IMR-90 (cell line): Measurements from ENCODE around the gene S100A13. TPM values are rescaled to one million over a fixed set of nuclear protein-coding genes. Genes with fewer than 3 reads are reported as not detected.

ENCODE experiments used
- ATAC-seq: fragments of 200-7000 bp; cut with Tn5 transposase; 2 replicates; pipeline ENCODE4 v1.9.1; 2020; ENCODE audit warnings: low read depth, mild to moderate bottlenecking, moderate library complexity
- BruUV-seq: library from RNA; stranded (reverse); fragments of 400-500 nt; replicated peaks from 2 replicates; lab custom pipeline; 2021; lab: Mats Ljungman, UMichigan
- CTCF ChIA-PET: fragments of 300-600 bp; formaldehyde crosslinking; extraction: SDS; loops from one replicate; lab custom pipeline; 2021; ENCODE audit warnings: antibody characterized with exemption; lab: Yijun Ruan, JAX
- POLR2A ChIA-PET: fragments of 300-600 bp; sonication (Branson Sonifier 250); formaldehyde crosslinking; loops from one replicate; lab custom pipeline; 2022; ENCODE audit warnings: antibody characterized with exemption; ENCODE audit not compliant: unreplicated experiment; lab: Charles Lee
- DNase-seq: peaks from one replicate; pipeline ENCODE4 v3.0.0; 2013
- H2AFZ ChIP-seq: replicated peaks from 2 replicates; pipeline ENCODE3; 2013; ENCODE audit warnings: low read length, mild to moderate bottlenecking; ENCODE audit not compliant: poor library complexity
- H2AK5ac ChIP-seq: 2 replicates; pipeline ENCODE4 v1.6.1; 2013; ENCODE audit warnings: low read depth, low read length, inconsistent platforms
- H2AK9ac ChIP-seq: replicated peaks from 2 replicates; pipeline ENCODE3; 2013; ENCODE audit warnings: mild to moderate bottlenecking, low read depth, low read length, moderate library complexity; ENCODE audit not compliant: poor library complexity
- H2BK120ac ChIP-seq: 2 replicates; pipeline ENCODE4 v1.6.1; 2013; ENCODE audit warnings: low read depth, low read length, inconsistent platforms
- H2BK15ac ChIP-seq: 3 replicates; pipeline ENCODE4 v1.6.1; 2013; ENCODE audit warnings: low read depth, low read length, inconsistent platforms
- H2BK20ac ChIP-seq: 2 replicates; pipeline ENCODE4 v1.6.1; 2013; ENCODE audit warnings: low read depth, mild to moderate bottlenecking, inconsistent platforms, low read length, moderate library complexity
- H2BK5ac ChIP-seq: 2 replicates; pipeline ENCODE4 v1.6.1; 2013; ENCODE audit warnings: mild to moderate bottlenecking, low read depth, low read length, inconsistent platforms; ENCODE audit not compliant: poor library complexity, severe bottlenecking
- H3K14ac ChIP-seq: replicated peaks from 2 replicates; pipeline ENCODE4 v1.6.1; 2013; ENCODE audit warnings: low read depth, low read length, inconsistent platforms
- H3K18ac ChIP-seq: 2 replicates; pipeline ENCODE4 v1.6.1; 2013; ENCODE audit warnings: low read depth, low read length, control low read depth
- H3K23ac ChIP-seq: 2 replicates; pipeline ENCODE4 v1.6.1; 2013; ENCODE audit warnings: low read depth, low read length, inconsistent platforms
- H3K27ac ChIP-seq: 2 replicates; pipeline ENCODE4 v1.5.1; 2013; ENCODE audit warnings: mild to moderate bottlenecking, control low read depth, low read length; ENCODE audit not compliant: insufficient read depth
- H3K27me3 ChIP-seq: 2 replicates; pipeline ENCODE4 v1.6.1; 2013; ENCODE audit warnings: low read length; ENCODE audit not compliant: control insufficient read depth, insufficient read depth
- H3K36me3 ChIP-seq: 2 replicates; pipeline ENCODE4 v1.6.1; 2013; ENCODE audit warnings: low read length, mixed read lengths; ENCODE audit not compliant: control insufficient read depth, insufficient read depth
- H3K4ac ChIP-seq: 2 replicates; pipeline ENCODE4 v1.6.1; 2013; ENCODE audit warnings: low read depth, low read length, inconsistent platforms
- H3K4me1 ChIP-seq: 2 replicates; pipeline ENCODE4 v1.6.1; 2013; ENCODE audit warnings: low read length, mixed read lengths; ENCODE audit not compliant: control insufficient read depth, insufficient read depth
- H3K4me2 ChIP-seq: 2 replicates; pipeline ENCODE4 v1.6.1; 2013; ENCODE audit warnings: low read depth, mild to moderate bottlenecking, control low read depth, low read length, moderate library complexity
- H3K4me3 ChIP-seq: 2 replicates; pipeline ENCODE4 v1.5.1; 2013; ENCODE audit warnings: low read depth, mild to moderate bottlenecking, control low read depth, low read length, moderate library complexity; ENCODE audit not compliant: insufficient read depth
- H3K56ac ChIP-seq: 2 replicates; pipeline ENCODE4 v1.6.1; 2013; ENCODE audit warnings: low read length, inconsistent platforms; ENCODE audit not compliant: insufficient read depth; ENCODE audit errors: extremely low read depth
- H3K79me1 ChIP-seq, 2 experiments: 2 replicates each; pipeline ENCODE4 v1.6.1; 2013; ENCODE audit warnings: low read length in 2 of 2, inconsistent platforms in 1 of 2, low read depth in 1 of 2
- H3K9ac ChIP-seq: 2 replicates; pipeline ENCODE4 v1.6.1; 2013; ENCODE audit warnings: low read depth, low read length, control low read depth
- H3K9me1 ChIP-seq: 2 replicates; pipeline ENCODE4 v1.6.1; 2013; ENCODE audit warnings: low read length, inconsistent platforms; ENCODE audit not compliant: insufficient read depth
- H3K9me3 ChIP-seq: 2 replicates; pipeline ENCODE4 v1.6.1; 2013; ENCODE audit warnings: low read length; ENCODE audit not compliant: control insufficient read depth, insufficient read depth
- H4K20me1 ChIP-seq: 2 replicates; pipeline ENCODE4 v1.6.1; 2013; ENCODE audit warnings: low read length, inconsistent platforms; ENCODE audit not compliant: insufficient read depth
- H4K5ac ChIP-seq: 2 replicates; pipeline ENCODE4 v1.6.1; 2013; ENCODE audit warnings: mild to moderate bottlenecking, low read depth, low read length, control low read depth
- H4K8ac ChIP-seq, 2 experiments: 2 replicates each; pipeline ENCODE4 v1.6.1; 2013; ENCODE audit warnings: low read depth in 2 of 2, low read length in 2 of 2, control low read depth in 1 of 2, inconsistent platforms in 1 of 2
- H4K91ac ChIP-seq: 2 replicates; pipeline ENCODE4 v1.6.1; 2013; ENCODE audit warnings: low read depth, low read length, inconsistent platforms; ENCODE audit not compliant: insufficient read depth
- BHLHE40 ChIP-seq: fragments of 150-350 bp; IDR thresholded peaks from 2 replicates; pipeline ENCODE4 v1.6.1; 2016; ENCODE audit warnings: mild to moderate bottlenecking, low read depth, low read length
- CHD1 ChIP-seq: IDR thresholded peaks from 2 replicates; pipeline ENCODE4 v1.6.1; 2012; ENCODE audit warnings: low read depth, low read length, improper control_type of control experiment
- POLR2A ChIP-seq: IDR thresholded peaks from 2 replicates; pipeline ENCODE4 v1.6.1; 2012; ENCODE audit warnings: mild to moderate bottlenecking, low read depth, low read length
- WGBS, 2 experiments: methylation state at CpG; one replicate each; pipeline versions ENCODE4 v1.1.5 to v1.1.7; 2013; ENCODE audit warnings: missing lambda C conversion rate in 2 of 2; ENCODE audit not compliant: insufficient read length in 1 of 2; ENCODE audit errors: extremely low coverage in 2 of 2; 5-methylcytosine and 5-hydroxymethylcytosine counted together
- dilution Hi-C: fragments of 300-500 bp; cut with HindIII; formaldehyde crosslinking; loops from one replicate; pipeline ENCODE4 v1.14.3; 2018; ENCODE audit warnings: low sequenced_read_pairs; ENCODE audit not compliant: unreplicated experiment
- in situ Hi-C: fragments of 300-500 bp; cut with MboI; formaldehyde crosslinking; loops from 3 replicates; pipeline ENCODE4 v1.14.3; 2019; ENCODE audit warnings: low sequenced_read_pairs, inconsistent platforms, mixed read lengths
- intact Hi-C: fragments of 100-400 bp; cut with micrococcal nuclease; formaldehyde crosslinking; loops from 2 replicates; pipeline ENCODE4 v1.10.0; 2022
- polyA plus RNA-seq, 3 experiments: library from polyadenylated mRNA; depleted of rRNA; stranded (reverse); fragments of >200 nt; gene quantifications; 2 replicates each; pipeline ENCODE4 v1.2.3, GENCODE V29; 2012; ENCODE audit warnings: low replicate concordance in 1 of 3
- total RNA-seq: library from RNA; depleted of rRNA; stranded (reverse); fragments of >200 nt; gene quantifications from 2 replicates; pipeline ENCODE4 v1.2.3, GENCODE V29; 2012

Gene S100A13
- total and polyA plus RNA-seq, 2 of the 4 experiments (the other 2 are of a cell fraction) = 122 to 468 TPM

DNA sequence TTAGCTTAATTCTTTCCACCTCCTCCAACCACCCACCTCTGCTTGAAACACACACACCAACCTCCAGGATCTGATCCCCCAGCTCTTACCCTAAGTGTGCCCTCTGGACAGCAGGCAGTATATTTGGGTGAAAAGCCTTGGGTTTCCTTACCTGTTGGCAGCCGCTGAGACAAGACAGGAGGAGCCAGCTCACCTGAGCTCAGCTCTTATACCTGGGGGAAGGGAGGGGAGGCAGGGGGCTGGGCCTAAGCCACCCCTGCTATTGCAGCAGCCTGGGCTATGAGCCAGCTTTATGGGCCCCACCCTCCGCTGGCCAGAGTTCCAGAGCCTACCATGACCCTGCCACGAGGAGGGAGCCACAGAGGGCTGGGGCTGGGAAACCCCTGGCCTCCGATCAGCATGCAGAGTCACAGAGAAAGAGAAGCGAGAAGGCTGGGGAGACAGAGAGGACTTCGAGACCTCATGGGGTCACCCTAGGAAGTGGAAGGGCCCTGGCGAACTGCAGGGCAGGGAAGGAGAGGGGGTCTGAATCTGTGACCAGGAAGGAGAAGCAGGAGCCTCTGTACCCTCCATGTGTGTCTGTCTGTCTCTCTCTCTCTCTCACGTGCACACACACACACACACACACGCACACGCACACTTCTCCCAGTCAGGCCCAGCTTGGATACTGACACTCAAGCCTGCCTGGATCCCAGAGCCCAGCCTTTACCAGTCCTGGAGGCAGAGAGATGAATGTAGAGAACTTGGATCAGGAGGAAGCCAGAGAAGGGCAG, 11.0 kb downstream of the S100A13 start, which contains the start of gene S100A14:
TSS of gene S100A14 (minus strand) at position 182 of the 773 bp plus-strand sequence. CDS start 467 bp downstream, outside the sequence.
- Histone ChIP-seq H4K8ac (peak within 1 kb of the TSS in 1 of 2 experiments; percentile 19; a peak in 1 of 4 replicates), H4K91ac (peak within 1 kb of the TSS; percentile 32), H2BK120ac (peak within 1 kb of the TSS; percentile 26; the same call in 1 of the 2 replicates), H2BK20ac (no peak within 1 kb of the TSS), H3K4ac (peak within 1 kb of the TSS; percentile 40), H3K56ac (no peak within 1 kb of the TSS), H3K79me1 (peaks cover 6 to 14% of the 10 kb centered on the region in 2 experiments), H4K5ac (peak within 1 kb of the TSS; percentile 44), H2AK9ac (peak within 1 kb of the TSS; percentile 88), H3K23ac (0 out of 2 replicates have a peak within 1 kb of the TSS, but pooled peaks have one; percentile 7), H3K9ac (no peak within 1 kb of the TSS), H2AFZ (peak within 1 kb of the TSS; percentile 47), H2AK5ac (peak within 1 kb of the TSS; percentile 48), H4K20me1 (no peaks in the 10 kb centered on the region), H3K4me2 (no peak within 1 kb of the TSS), H3K9me1 (no peaks in the 10 kb centered on the region), H2BK15ac (no peak within 1 kb of the TSS), H3K14ac (no peak within 1 kb of the TSS), H3K4me3 (no peak within 1 kb of the TSS), H3K27me3 (no peaks in the 10 kb centered on the region), H3K36me3 (peaks cover 18% of the 10 kb centered on the region), H3K18ac (no peak within 1 kb of the TSS), H3K9me3 (no peaks in the 10 kb centered on the region), H2BK5ac (no peak within 1 kb of the TSS), H3K27ac (no peak within 1 kb of the TSS), H3K4me1 (peaks cover 13% of the 10 kb centered on the region)
- TF ChIP-seq CHD1 (no peak), BHLHE40 (peak; percentile 66), POLR2A (no peak)
- intact Hi-C loops (no loop called here), dilution Hi-C loops (no loop called here), in situ Hi-C loops (no loop called here)
- DNase-seq = no peak
- CTCF ChIA-PET = interaction anchor here (0.8 to 0.9 kb wide), 2 partner anchors 11 to 40 kb away, joined by 3 read pairs; partner anchors contain the start of gene S100A13
- ATAC-seq = no peak
- WGBS, 2 experiments = 90% methylated on average over 2 of the region's 10 CpGs; no CpG with 5 or more reads in 1 of the 2 experiments
- POLR2A ChIA-PET = no interaction called here
- BruUV-seq = no TSS peak
